SK-N-SH (cell line): Measurements from ENCODE around the gene ABCC3. TPM values are rescaled to one million over a fixed set of nuclear protein-coding genes. Genes with fewer than 3 reads are reported as not detected.

Source experiments
- CTCF ChIA-PET: fragments of 300-600, 350-600 bp; formaldehyde crosslinking; extraction: SDS; loops from one replicate; lab custom pipeline; 2021; lab: Yijun Ruan, JAX
- POLR2A ChIA-PET: fragments of 350-600 bp; sonication (Branson Sonifier 250); formaldehyde crosslinking; extraction: SDS; loops from one replicate; lab custom pipeline; 2020; ENCODE audit warnings: antibody characterized with exemption, inconsistent platforms; lab: Yijun Ruan, JAX
- DNase-seq: peaks from one replicate; pipeline ENCODE4 v3.0.0; 2012
- H2AFZ ChIP-seq: fragments of 200-600 bp; sonication (generic); 2 replicates; pipeline ENCODE4 v1.8.1; 2016; ENCODE audit warnings: antibody characterized with exemption, mild to moderate bottlenecking, low read depth
- H3F3A ChIP-seq: fragments of 200-600 bp; sonication (generic); replicated peaks from 2 replicates; pipeline ENCODE3; 2016; ENCODE audit warnings: antibody characterized with exemption, mild to moderate bottlenecking; ENCODE audit not compliant: insufficient read depth
- H3K27ac ChIP-seq, 2 experiments: fragments of 200-500 bp in 1 of 2; fragments of 200-600 bp in 1 of 2; sonication (Bioruptor generic) in 1 of 2; sonication (generic), shearing (Covaris generic) in 1 of 2; 2 replicates each; pipeline versions ENCODE4 v1.5.1 to v1.6.1; 2014 to 2016; ENCODE audit warnings: low read depth in 2 of 2, inconsistent platforms in 1 of 2, low read length in 1 of 2, mild to moderate bottlenecking in 1 of 2, mixed read lengths in 1 of 2
- H3K27me3 ChIP-seq: fragments of 200-600 bp; sonication (generic), shearing (Covaris generic); 2 replicates; pipeline ENCODE4 v1.6.1; 2016; ENCODE audit warnings: mixed run types; ENCODE audit not compliant: insufficient read depth
- H3K36me3 ChIP-seq, 2 experiments: fragments of 200-500 bp in 1 of 2; fragments of 200-600 bp in 1 of 2; sonication (Bioruptor generic) in 1 of 2; sonication (generic) in 1 of 2; replicated peaks in 1 of 2; 2 replicates each; pipeline versions ENCODE3 to v1.5.1; 2014 to 2016; ENCODE audit warnings: low read length in 1 of 2, mild to moderate bottlenecking in 1 of 2; ENCODE audit not compliant: insufficient read depth in 2 of 2, control insufficient read depth in 1 of 2
- H3K4me1 ChIP-seq, 2 experiments: fragments of 200-500 bp in 1 of 2; fragments of 200-600 bp in 1 of 2; sonication (Bioruptor generic) in 1 of 2; sonication (generic), shearing (Covaris generic) in 1 of 2; 2 replicates each; pipeline versions ENCODE4 v1.5.1 to v1.6.1; 2014 to 2016; ENCODE audit warnings: low read depth in 1 of 2, low read length in 1 of 2, mixed run types in 1 of 2; ENCODE audit not compliant: insufficient read depth in 2 of 2, control insufficient read depth in 1 of 2
- H3K4me2 ChIP-seq: fragments of 200-600 bp; sonication (generic), shearing (Covaris generic); 2 replicates; pipeline ENCODE4 v1.6.1; 2017; ENCODE audit warnings: mixed run types
- H3K4me3 ChIP-seq, 2 experiments: fragments of 200-500 bp in 1 of 2; fragments of 200-600 bp in 1 of 2; sonication (Bioruptor generic) in 1 of 2; sonication (generic), shearing (Covaris generic) in 1 of 2; 2 replicates each; pipeline versions ENCODE4 v1.5.1 to v1.8.1; 2014 to 2016; ENCODE audit warnings: low read depth in 2 of 2, inconsistent platforms in 1 of 2, low read length in 1 of 2, mild to moderate bottlenecking in 1 of 2, mixed read lengths in 1 of 2, moderate library complexity in 1 of 2
- H3K79me2 ChIP-seq: fragments of 200-600 bp; sonication (generic); 2 replicates; pipeline ENCODE4 v1.8.1; 2017; ENCODE audit warnings: mild to moderate bottlenecking; ENCODE audit not compliant: insufficient read depth
- H3K9ac ChIP-seq: fragments of 200-600 bp; sonication (generic); 2 replicates; pipeline ENCODE4 v1.6.1; 2017; ENCODE audit warnings: mixed run types
- H3K9me2 ChIP-seq: fragments of 200-600 bp; sonication (generic); 2 replicates; pipeline ENCODE4 v1.6.1; 2017; ENCODE audit warnings: mixed run types
- H3K9me3 ChIP-seq: fragments of 200-600 bp; sonication (generic); 2 replicates; pipeline ENCODE4 v1.6.1; 2017; ENCODE audit warnings: mixed run types, mild to moderate bottlenecking, moderate library complexity
- H4K20me1 ChIP-seq: fragments of 200-600 bp; sonication (generic); 2 replicates; pipeline ENCODE4 v1.6.1; 2017; ENCODE audit warnings: mild to moderate bottlenecking, mixed run types; ENCODE audit not compliant: insufficient read depth
- CTCF ChIP-seq: fragments of 200-600 bp; sonication (generic); IDR thresholded peaks from 2 replicates; pipeline ENCODE4 v1.6.1; 2017; ENCODE audit warnings: antibody characterized with exemption, mild to moderate bottlenecking, moderate library complexity
- FOXM1 ChIP-seq: IDR thresholded peaks from 2 replicates; pipeline ENCODE4 v1.4.0; 2012; ENCODE audit warnings: low read depth, mild to moderate bottlenecking
- JUND ChIP-seq: IDR thresholded peaks from 2 replicates; pipeline ENCODE4 v1.4.0; 2012
- POLR2AphosphoS5 ChIP-seq: IDR thresholded peaks from 2 replicates; pipeline ENCODE4 v1.6.1; 2012; ENCODE audit warnings: low read depth, low read length
- SIN3A ChIP-seq: IDR thresholded peaks from 2 replicates; pipeline ENCODE4 v1.6.1; 2012; ENCODE audit warnings: low read depth, mild to moderate bottlenecking, low read length, moderate library complexity, borderline replicate concordance
- WGBS: methylation state at CpG from one replicate; pipeline ENCODE4 v1.1.6; 2017; ENCODE audit warnings: low lambda C conversion rate; 5-methylcytosine and 5-hydroxymethylcytosine counted together
- polyA plus RNA-seq, 3 experiments: library from polyadenylated mRNA; depleted of rRNA; stranded (reverse); fragments of >200 nt; gene quantifications; 2 replicates each; pipeline ENCODE4 v1.2.3, GENCODE V29; 2012

Gene ABCC3
- polyA plus RNA-seq, 1 of the 3 experiments (the other 2 are of a cell fraction) = 185 TPM

- CTCF ChIA-PET = interaction anchor here (1.0 to 21.7 kb wide), 12 partner anchors 11 to 88 kb away, joined by 3 to 799 read pairs (median 4); partner anchors contain the start of gene SPATA20
- Histone ChIP-seq H2AFZ (no peak overlapping the region), H3F3A (peaks cover 42% of the 10 kb centered on the region), H3K27me3 (no peaks in the 10 kb centered on the region), H3K9me3 (no peaks in the 10 kb centered on the region), H3K4me2 (peak overlapping the region; percentile 94), H3K79me2 (peaks cover 69% of the 10 kb centered on the region), H3K36me3 (peaks cover 0 to 5% of the 10 kb centered on the region in 2 experiments), H3K27ac (peak overlapping the region; percentile 88 to 97), H4K20me1 (no peaks in the 10 kb centered on the region; the same call in 1 of the 2 replicates), H3K9me2 (no peaks in the 10 kb centered on the region), H3K4me1 (peaks cover 41 to 56% of the 10 kb centered on the region in 2 experiments; a peak in 3 of 4 replicates), H3K9ac (peak overlapping the region; percentile 63; the same call in 1 of the 2 replicates), H3K4me3 (peak overlapping the region in 1 of 2 experiments; percentile 43; a peak in 1 of 4 replicates)
- TF ChIP-seq SIN3A (0 out of 2 replicates have a peak, but pooled peaks have one; percentile 30), JUND (no peak), POLR2AphosphoS5 (no peak), FOXM1 (no peak)
- WGBS = 67% methylated on average over 7 of the region's 7 CpGs
- DNase-seq = peak; percentile 9
- POLR2A ChIA-PET = interaction anchor here (1.1 to 1.6 kb wide), 2 partner anchors 229 to 850 kb away, joined by 4 to 5 read pairs; partner anchors contain the start of genes KAT7 and TOB1
Observed at GRCh38 chr17:50637829-50638605, 3.3 kb downstream of the ABCC3 start.

- H3K9me2 ChIP-seq = no peaks in the 10 kb centered on the region
- TF ChIP-seq POLR2AphosphoS5 (peak; percentile 12; the same call in 1 of the 2 replicates), CTCF (no peak)
- H2AFZ ChIP-seq = no peak overlapping the region
- peak overlapping the region; percentile 63; the same call in 1 of the 2 replicates for H3K9ac ChIP-seq
- peak overlapping the region; percentile 88 to 97 for H3K27ac ChIP-seq
- H3K4me3 ChIP-seq = peak overlapping the region in 1 of 2 experiments; percentile 43; a peak in 3 of 4 replicates
- H3K36me3 ChIP-seq = peaks cover 0 to 8% of the 10 kb centered on the region in 2 experiments
- peak overlapping the region; percentile 94 for H3K4me2 ChIP-seq
- H3K79me2 ChIP-seq = peaks cover 75% of the 10 kb centered on the region
- ChIA-PET CTCF (interaction anchor here (0.8 to 21.7 kb wide), 12 partner anchors 12 to 126 kb away, joined by 3 to 799 read pairs (median 4); partner anchors contain the start of gene SPATA20), POLR2A (interaction anchor here (1.0 to 1.6 kb wide), 4 partner anchors 68 to 850 kb away, joined by 3 to 5 read pairs (median 4); partner anchors contain the start of genes KAT7 and TOB1)
- no peaks in the 10 kb centered on the region for H3K9me3 ChIP-seq
- WGBS = 7% methylated on average over 2 of the region's 2 CpGs
- H4K20me1 ChIP-seq = no peaks in the 10 kb centered on the region; the same call in 1 of the 2 replicates
- H3K27me3 ChIP-seq = no peaks in the 10 kb centered on the region
- peaks cover 41 to 60% of the 10 kb centered on the region in 2 experiments; a peak in 3 of 4 replicates for H3K4me1 ChIP-seq
- no peak for DNase-seq
- peaks cover 42% of the 10 kb centered on the region for H3F3A ChIP-seq
Observed at GRCh38 chr17:50638606-50638965, 3.9 kb downstream of the ABCC3 start.
